Islet of Langerhans (tissue), 1 donor: ENCODE data around the gene RBM34.

Experiments used
- FAIRE-seq: peaks from one replicate; lab custom pipeline; 2011; peaks lifted over from hg19 to GRCh38; lab: Jason Lieb, UNC

RBM34 gene

GRCh38 chr1:235156265-235156664, 4.8 kb downstream of the RBM34 start:
- FAIRE-seq: no peak

GRCh38 chr1:235152235-235152634, 8.8 kb downstream of the RBM34 start:
- no peak for FAIRE-seq

DNA sequence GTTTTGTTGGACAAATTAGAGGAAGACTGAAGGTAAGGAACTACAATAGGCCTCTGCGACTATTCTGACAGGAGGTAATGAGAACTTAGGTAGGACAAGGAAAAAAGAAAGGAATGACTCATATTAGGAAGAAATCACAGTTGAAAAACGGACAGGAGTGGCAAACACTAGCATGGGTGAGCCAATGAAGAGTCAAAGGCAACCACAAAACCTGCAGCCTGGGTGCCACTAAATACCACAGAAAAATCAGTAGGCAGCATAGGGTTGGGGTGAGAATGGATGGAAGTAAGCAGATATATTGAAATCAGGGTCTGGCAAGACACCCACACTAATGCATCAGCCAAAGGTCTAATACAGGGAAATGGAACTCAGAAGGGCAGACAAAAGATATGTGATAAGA, 10.0 kb downstream of the RBM34 start:
- FAIRE-seq: no peak

DNA sequence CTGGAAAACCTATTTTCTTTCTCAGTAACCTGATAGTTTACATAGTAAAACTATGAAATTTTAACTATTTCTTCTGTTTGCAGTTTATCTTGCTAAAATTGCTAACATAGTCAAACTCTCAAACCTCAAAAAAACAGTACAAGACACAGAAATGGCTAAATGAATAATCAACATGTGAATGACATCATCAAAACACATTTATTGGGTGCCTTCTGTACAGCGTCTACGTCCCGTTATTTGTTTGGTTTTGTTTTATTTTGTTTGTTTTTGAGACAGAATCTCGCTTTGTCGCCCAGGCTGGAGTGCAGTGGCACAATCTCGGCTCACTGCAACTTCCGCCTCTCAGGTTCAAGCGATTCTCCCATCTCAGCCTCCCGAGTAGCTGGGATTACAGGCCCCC, 11.2 kb downstream of the RBM34 start:
- no peak for FAIRE-seq

GRCh38 chr1:235147269-235147668, 13.8 kb downstream of the RBM34 start:
- FAIRE-seq: no peak

DNA sequence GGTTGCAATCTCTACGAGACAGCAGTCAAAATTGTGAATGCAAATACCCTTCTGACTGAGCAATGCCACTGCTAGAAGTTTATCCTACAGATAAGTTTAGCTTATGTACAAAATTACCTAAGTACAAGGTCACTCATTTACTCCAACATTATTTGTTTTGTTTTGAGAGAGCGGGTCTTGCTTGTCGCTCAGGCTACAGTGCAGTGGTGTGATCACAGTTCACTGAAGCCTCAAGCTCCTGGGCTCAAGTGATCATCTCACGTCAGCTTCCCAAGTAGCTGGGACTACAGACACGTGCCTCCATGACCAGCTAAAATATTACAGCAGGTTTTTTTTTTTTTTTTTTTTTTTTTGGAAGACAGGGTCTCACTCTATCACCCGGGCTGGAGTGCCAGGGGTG, 15.4 kb downstream of the RBM34 start:
- FAIRE-seq: no peak

DNA sequence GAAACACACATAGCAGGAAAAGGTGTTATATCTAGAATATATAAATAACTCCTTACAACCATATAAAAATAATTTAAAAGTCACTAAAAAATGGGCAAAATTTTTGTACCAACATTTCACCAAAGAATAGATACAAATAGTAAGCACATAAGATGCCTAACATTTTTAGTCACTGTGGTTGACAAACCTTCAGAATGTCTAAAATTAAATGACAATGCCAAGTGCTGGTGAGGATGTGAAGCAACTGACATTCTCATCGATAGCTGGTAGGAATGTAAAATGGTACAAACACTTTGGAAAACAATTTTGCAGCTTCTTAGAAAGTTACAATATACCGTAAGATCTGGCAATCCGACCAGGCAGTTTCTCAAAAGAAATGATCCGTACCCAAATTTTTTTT, 18.1 kb downstream of the RBM34 start:
- no peak for FAIRE-seq

GRCh38 chr1:235139315-235139714, 21.7 kb downstream of the RBM34 start:
- FAIRE-seq: no peak

- FAIRE-seq: no peak
These were observed 22.2 kb downstream of the RBM34 start for GRCh38 chr1:235138821-235139220.

- no peak for FAIRE-seq
These were observed 24.9 kb downstream of the RBM34 start for GRCh38 chr1:235136111-235136510.

DNA sequence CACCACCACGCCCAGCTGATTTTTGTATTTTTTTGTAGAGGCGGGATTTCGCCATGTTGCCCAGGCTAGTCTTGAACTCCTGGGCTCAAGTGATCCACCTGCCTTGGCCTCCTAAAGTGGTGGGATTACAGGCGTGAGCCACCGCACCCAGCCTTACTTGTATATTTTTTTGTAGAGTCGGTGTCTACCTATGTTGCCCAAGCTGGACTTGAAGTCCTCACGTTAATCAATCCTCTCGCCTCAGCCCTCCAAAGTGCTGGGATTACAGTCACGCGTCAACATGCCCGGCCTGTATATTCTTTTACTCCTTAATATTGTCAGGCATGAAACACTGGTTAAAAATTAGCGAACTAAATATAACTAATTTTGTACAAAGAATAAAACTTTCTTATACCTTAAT, 26.9 kb downstream of the RBM34 start:
- FAIRE-seq: no peak

DNA sequence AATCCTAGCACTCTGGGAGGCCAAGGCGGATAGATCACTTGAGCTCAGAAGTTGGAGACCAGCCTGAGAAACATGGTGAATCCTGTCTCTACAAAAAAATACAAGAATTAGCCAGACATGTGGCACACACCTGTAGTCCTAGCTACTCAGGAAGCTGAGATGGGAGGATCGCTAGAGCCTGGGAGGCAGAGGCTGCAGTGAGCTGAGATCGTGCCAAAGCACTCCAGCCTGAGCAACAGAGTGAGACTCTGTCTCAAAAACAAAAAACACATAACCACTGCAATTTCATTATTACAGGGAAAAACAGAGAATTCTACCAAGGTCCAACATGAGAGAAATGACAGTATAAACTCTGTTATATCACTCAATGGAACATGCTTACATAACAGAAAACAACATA, 28.0 kb downstream of the RBM34 start:
- FAIRE-seq: no peak

DNA sequence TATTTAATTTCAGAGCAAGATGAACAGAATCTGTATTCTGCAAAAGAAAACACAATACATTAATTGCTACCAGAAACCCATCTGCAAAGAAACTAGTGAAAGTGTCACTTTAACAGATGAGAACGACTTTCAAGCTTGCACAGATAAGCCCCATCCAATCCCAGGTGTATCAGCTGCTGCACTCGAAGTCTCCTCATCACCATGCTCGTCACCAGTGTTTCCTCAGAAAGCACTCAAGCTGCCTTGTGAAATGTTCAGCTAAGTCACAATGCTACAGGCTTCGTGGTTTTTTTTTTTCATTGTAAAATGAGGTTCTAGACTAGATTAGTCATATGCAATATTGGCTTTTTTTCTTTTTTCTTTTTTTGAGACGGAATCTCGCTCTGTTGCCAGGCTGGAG, 29.1 kb downstream of the RBM34 start:
- FAIRE-seq: no peak

GRCh38 chr1:235130766-235131270, 30.2 kb downstream of the RBM34 start:
- no peak for FAIRE-seq

- FAIRE-seq: no peak
These were observed 31.1 kb downstream of the RBM34 start for GRCh38 chr1:235129774-235130570.

DNA sequence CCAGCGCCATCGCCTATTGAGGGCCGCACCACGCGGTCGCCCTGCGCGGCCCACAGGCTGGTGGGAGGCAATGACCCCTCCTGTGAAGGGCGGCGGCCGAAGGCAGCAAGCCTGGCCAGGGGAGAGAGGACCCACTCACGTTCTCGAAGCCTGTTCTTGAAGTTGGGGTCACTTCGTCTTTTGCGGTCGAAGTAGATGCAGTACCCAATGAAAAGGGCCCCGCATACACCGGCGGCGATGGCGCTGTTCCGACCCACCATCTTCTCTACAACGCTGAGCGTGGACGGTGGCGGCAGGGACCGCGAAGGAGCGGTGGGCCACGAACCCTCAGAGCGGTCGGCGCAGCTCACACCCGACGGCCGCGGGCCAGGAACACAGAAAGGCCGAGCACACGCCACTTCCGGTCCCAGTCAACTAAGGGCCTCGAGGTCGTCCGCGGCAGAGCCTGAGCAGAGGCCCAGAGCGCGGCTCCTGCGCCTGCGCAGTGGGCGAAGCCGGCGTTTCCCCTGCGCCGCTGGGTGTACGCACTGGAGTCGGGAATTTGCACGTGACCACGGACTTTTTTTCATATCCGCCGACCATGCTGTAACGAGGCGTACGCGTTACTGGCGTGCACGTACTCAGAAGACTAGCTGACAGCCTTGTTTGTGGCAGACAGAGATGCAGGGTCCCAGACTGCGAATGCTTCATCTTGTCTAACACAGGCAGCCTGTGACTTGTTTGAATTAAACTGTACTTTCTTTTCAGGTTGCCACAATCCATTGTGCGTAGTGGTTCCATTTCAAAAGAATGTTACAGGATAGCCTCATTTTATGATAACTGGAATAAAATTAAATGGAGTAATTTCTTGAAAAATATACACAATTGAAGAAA, 32.4 kb downstream of the RBM34 start, which contains the start of gene TOMM20:
TOMM20 (minus strand) TSS at position 382 of the 873 bp plus-strand sequence; CDS start at position 260, 122 bp downstream.
- no peak for FAIRE-seq

DNA sequence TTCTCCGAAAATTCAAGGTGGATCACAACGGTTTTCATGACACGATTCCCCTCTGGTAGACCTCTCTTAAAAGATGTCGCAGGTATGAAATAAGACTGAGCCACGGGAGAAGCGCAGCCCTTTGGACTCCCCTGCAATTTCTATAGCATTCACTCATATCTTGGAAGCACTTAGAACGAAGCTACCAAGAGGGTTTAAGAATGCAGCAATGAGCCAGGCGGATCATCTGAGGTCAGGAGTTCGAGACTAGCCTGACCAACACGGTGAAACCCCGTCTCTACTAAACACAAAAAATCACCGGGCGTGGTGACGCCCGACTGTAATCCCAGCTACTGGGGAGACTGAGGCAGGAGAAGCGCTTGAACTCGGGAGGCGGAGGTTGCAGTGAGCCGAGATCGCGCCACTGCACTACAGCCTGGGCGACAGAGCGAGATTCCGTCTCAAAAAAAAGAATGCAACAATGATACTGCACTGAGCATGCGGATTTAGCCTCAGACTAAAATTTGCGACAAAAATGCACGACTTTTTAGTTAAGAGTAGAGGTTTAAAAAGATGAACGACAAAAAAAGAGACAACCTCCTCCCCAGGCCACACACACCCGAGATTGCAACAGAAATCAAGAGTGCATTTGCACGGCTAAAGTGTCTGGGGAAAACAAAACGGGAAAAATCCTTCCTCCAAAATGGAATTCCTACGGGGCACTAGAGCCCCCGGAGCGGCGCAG, 33.2 kb downstream of the RBM34 start:
- no peak for FAIRE-seq

DNA sequence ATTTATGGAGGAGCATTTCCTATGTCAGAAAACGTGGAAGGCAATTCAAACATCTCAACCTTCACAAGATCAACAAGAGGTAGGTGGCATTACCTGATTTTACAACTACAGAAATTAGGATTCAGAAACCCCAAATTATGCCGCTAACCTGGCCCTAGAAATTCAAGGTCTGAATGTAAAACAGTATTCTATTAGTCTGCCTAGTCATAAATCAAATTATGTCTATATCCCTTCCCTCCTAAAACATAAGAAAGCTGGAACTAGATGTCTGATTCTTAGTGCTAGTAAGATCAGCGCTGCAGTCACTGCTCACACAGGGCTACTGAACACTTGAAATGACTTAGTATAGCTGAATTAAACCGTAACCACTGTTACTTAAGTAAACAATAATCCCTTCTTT, 33.8 kb downstream of the RBM34 start:
- FAIRE-seq: no peak

DNA sequence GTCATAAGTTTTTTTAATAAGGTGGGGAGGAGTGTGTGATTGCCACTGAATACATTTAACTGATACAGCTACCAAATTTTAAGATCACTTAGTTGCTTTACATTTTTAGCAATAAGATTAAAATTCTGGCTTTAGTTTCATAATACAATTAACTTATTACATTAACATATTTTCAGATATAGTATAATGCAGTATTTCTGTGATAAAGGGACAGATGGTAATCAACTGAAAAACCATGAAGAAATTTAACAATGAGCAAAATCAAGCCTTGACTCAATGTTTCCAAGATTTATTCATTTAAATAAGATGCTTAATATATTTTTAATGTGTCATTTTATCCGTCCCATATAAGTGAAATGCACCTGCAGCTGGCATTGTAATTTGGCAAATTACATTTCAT, 36.4 kb downstream of the RBM34 start:
- no peak for FAIRE-seq

GRCh38 chr1:235124111-235124510, 36.9 kb downstream of the RBM34 start:
- no peak for FAIRE-seq

- no peak for FAIRE-seq
These were observed 38.7 kb downstream of the RBM34 start for GRCh38 chr1:235122348-235122747.

DNA sequence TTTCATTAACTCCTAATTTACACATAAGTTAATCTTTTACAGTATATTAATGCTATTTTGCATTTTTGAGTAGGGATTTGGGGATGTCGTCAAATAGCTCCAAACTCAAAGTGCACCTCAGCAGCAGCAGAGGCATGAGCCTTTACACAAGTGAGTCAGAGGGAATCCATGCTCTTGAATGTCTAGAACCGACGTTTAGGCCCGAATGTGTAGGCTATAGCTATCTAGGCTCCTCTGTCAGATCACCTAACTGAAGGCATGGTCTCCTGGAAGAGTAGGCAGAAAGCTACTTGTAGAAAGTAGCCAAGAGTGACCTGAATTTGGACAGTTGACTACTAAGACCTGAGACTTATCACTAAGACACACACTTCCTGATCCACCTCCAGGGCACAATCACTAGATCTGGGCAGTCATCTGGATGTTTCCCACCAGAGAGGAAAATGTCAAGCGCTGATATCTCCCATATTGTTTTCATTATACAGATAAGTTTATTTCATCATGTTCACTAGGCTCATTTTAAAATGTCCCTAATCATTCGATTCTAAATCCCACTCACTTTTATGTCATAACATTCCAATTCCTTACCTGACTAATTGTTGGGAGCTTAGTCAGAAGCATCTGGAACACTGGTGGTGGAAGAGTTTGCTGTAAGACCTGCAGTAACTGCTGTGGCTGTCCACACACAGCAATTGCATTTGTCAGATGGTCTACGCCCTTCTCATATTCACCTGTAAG, 47.7 kb downstream of the RBM34 start:
- no peak for FAIRE-seq
